DOHH2 (cell line): ENCODE data around the gene USP17L5.
"Not testable (repeated sequence)": the region's sequence is repeated elsewhere in the genome, so short reads cannot be mapped to it uniquely, and the experiment has no call there.

ENCODE experiments used
- EZH2phosphoT487 ChIP-seq: fragments of 200-600 bp; sonication (generic); IDR thresholded peaks from 2 replicates; pipeline ENCODE4 v1.6.1; 2017; ENCODE audit warnings: borderline replicate concordance, mild to moderate bottlenecking, antibody characterized with exemption, low read length, moderate library complexity, mixed read lengths
- TF ChIP-seq, protein P1 (sequence below): fragments of 200-600 bp; sonication (generic); IDR thresholded peaks from one replicate; pipeline ENCODE4 v1.5.1; 2014; ENCODE audit warnings: antibody characterized with exemption, mild to moderate bottlenecking, low read depth, low read length; ENCODE audit not compliant: poor library complexity, severe bottlenecking

DNA sequence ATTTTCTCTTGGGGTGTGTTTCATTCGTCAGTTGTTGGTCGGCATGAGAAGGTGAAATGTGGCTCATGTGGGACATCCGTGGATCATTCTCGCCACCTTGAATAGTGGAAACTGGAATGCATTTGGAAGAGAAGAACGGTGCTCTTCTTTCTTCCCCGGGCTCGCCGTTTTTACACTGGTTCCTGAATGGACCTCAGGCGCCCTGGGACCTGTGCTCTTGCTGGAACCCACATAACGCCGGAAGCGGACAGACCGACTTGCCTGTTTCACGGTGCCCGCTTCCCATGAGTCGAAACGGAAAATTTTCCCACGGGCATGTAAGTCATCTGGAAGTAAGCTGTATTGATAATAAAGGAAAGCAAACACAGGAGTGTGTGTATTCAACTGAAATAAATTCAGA is 11.7 kb downstream of the USP17L5 start:
- not testable (repeated sequence) for TF ChIP-seq EZH2phosphoT487
- TF ChIP-seq, protein P1, sequence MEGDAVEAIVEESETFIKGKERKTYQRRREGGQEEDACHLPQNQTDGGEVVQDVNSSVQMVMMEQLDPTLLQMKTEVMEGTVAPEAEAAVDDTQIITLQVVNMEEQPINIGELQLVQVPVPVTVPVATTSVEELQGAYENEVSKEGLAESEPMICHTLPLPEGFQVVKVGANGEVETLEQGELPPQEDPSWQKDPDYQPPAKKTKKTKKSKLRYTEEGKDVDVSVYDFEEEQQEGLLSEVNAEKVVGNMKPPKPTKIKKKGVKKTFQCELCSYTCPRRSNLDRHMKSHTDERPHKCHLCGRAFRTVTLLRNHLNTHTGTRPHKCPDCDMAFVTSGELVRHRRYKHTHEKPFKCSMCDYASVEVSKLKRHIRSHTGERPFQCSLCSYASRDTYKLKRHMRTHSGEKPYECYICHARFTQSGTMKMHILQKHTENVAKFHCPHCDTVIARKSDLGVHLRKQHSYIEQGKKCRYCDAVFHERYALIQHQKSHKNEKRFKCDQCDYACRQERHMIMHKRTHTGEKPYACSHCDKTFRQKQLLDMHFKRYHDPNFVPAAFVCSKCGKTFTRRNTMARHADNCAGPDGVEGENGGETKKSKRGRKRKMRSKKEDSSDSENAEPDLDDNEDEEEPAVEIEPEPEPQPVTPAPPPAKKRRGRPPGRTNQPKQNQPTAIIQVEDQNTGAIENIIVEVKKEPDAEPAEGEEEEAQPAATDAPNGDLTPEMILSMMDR, result not testable (repeated sequence)
